Renal cortex interstitium (tissue), 15 donors: ENCODE results near the gene HRH2. TPM values are rescaled to one million over a fixed set of nuclear protein-coding genes. Genes with fewer than 3 reads are reported as not detected.
"Not testable (repeated sequence)": the region's sequence is repeated elsewhere in the genome, so short reads cannot be mapped to it uniquely, and the experiment has no call there.

Experiments used
- DNase-seq, 11 donors: peaks; one replicate each; pipeline ENCODE4 v3.0.0-alpha.2; 2013; ENCODE audit warnings: low read depth in 9 of 11, low spot score in 4 of 11; ENCODE audit errors: extremely low read depth in 1 of 11
- long read RNA-seq, 16 experiments: transcript quantifications; one replicate each; lab custom pipeline, GENCODE V29; 2026
- polyA plus RNA-seq, 3 donors: library from polyadenylated mRNA; unstranded; fragments of 120-200 nt; gene quantifications; one replicate each; pipeline ENCODE4 v1.2.1, GENCODE V29; 2013; ENCODE audit not compliant: insufficient read length in 3 of 3

Gene HRH2, protein sequence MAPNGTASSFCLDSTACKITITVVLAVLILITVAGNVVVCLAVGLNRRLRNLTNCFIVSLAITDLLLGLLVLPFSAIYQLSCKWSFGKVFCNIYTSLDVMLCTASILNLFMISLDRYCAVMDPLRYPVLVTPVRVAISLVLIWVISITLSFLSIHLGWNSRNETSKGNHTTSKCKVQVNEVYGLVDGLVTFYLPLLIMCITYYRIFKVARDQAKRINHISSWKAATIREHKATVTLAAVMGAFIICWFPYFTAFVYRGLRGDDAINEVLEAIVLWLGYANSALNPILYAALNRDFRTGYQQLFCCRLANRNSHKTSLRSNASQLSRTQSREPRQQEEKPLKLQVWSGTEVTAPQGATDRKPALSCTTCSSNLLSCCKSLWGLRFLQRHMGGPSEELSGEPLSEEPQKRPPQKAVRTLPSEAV
- polyA plus RNA-seq: 1 to 10 TPM; 2.6 to 3.2 (median 2.7) TPM
- long read RNA-seq, donor 1, partial matches to known transcripts: 0 of 1 reads
- long read RNA-seq, donor 1, other reads (novel, unspliced or antisense): 0 of 1 reads
- long read RNA-seq, donor 2, full-length matches to known transcripts: 3 of 3 reads
- long read RNA-seq, donor 2, partial matches to known transcripts: 0 of 3 reads
- long read RNA-seq, donor 2, other reads (novel, unspliced or antisense): 0 of 3 reads
- long read RNA-seq, donor 3, partial matches to known transcripts: 0 of 1 reads
- long read RNA-seq, donor 3, other reads (novel, unspliced or antisense): 0 of 1 reads
- long read RNA-seq, donor 4: 0 reads
- long read RNA-seq, donor 5: 0 reads
- long read RNA-seq, donor 6: 0 reads
- long read RNA-seq, donor 7: 0 reads
- long read RNA-seq, donor 8: 0 reads
- long read RNA-seq, donor 9: 0 reads
- long read RNA-seq, donor 10: 0 reads
- long read RNA-seq, donor 11: 0 reads
- long read RNA-seq, donor 12: 0 reads
- long read RNA-seq, donor 13: 0 reads
- long read RNA-seq, donor 14: 0 reads
- long read RNA-seq, donor 15: 0 reads
- long read RNA-seq, donor 16, full-length matches to known transcripts: 1 of 1 reads
- long read RNA-seq, donor 16, partial matches to known transcripts: 0 of 1 reads
- long read RNA-seq, donor 16, other reads (novel, unspliced or antisense): 0 of 1 reads

DNA sequence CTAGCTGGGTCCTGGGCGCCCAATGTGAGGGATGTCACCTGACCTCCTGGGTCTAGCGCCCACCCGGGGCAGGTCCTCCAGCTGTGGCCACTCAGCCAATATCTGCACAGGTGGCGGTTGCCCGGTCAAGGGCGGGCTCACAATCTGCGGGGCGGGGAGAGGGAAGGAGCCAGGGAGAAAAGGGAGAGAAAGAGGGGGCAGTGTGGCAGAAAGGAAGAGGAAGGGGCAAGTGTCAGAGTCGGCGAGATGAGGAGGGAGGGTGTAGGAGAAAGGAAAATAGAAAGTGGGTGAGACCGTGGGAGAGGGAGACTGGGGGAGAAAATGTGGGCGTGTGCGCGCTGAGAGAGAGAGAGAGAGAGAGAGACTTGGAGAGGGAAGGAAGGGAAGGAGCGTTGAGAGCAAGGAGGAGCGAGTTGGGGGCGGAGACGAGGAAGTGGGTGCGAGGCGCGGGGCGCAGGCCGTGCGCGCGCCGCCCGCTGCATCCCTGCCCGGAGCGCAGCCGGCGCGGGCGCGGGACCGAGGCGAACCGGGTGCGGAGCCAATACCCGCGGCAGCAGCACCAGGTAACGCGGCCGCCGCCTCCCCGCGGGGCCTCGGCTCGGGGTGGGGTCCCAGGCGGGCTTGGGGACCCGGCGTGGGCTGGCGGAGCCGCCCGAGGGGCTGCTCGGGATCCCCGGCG is at the start of gene HRH2:
Gene HRH2, plus strand, starts transcription at position 479 of the 679 bp plus-strand sequence. CDS start 25,163 bp downstream, outside the sequence.
- DNase-seq: no peak

DNA sequence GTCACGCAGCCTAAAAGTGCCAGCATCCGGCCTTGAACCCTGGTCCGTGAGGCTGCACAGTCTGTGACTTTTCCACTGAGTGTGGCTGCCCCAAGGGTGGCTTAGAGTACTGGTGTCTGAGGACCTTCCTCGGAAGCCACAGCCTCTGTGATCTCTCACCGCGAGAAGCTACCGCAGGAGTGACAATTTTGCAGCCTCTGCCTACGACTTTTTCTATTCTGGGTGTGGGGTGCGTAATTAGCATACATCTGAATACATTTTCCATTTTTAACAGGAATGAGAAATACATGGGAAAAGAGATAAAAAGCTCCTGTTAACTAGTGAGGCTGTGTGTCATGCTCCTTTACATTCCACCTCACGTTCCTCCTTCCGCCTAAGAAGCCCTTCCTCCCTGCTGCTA is 48.3 kb upstream of the HRH2 start:
- DNase-seq: no peak

DNA sequence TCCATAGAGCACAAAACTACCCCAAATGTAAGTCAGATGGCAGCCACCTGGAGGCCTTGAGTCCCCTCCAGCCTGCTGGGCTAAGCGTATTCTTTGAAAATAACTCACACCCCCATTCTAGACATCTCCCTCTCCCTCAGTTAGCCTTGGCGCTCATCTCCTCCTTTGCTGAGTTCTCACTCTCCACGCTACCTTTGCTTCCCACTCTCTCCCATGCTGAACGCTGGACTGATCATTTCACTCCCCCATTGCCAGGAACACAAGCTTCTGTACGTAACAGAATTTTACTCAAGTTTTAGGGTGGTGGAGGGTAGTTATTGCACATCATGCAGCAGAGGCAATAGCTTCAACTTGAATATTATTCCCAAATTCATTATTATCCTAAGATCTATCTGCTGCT is 47.5 kb upstream of the HRH2 start:
- DNase-seq: no peak

DNA sequence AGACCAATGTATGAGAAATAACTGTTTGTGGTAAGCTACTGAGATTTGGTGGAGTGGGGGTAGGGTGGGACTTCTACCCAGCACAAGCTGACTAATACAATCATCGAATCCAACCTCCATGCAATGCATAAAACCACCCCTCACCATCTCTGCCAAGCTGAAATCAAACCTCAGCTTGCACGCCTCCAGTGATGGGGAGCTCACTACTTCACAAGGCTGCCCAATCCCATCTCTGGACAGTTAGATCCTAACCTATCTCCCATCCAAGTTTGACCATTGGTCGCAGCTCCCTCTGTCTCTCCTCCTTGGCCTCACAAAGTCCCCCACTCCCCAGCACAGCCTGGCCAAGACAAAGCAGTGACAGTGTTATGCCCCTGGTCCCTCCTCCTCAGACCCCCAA is 47.0 kb upstream of the HRH2 start:
- no peak for DNase-seq

DNA sequence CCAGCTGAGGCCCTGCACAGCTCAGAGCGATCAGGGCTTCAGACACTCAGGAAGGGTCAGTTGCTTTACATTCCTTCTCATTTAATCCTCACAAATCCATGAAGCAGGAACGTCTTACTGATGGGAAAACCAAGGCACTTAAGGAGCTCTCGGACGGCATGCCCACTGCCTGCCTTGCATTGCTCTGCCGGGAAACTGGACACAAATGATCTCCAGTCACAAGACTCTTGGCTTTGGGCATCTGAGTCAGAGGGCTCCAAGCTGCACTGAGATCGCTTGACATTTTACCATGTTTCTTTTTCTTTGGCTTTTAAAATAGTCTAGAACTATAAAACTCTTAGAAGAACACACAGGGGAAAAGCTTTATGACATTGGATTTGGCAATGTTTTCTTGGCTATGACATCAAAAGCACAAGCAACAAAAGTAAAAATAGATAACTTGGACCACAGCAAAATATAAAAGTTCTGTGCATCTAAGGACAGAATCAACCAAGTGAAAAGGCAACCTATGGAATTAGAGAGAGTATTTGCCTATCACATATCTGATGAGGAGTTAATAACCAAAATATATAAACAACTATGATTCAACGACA is 43.6 kb upstream of the HRH2 start:
- DNase-seq: no peak

DNA sequence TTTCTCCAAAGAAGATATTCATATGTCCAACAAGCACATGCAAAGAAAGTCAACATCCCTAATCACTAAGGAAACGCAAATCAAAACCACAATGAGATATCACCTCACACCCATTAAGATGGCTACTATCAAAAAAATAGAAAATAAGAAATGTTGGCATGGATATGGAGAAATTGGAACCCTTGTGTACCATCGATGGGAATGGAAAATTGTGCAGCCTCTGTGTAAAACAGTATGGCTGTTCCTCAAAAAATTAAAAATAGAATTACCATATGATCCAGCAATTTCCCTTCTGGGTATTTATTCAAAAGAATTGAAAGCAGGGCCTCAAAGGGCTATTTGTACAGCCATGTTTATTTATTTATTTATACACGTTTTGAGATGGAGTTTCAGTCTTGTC is 43.0 kb upstream of the HRH2 start:
- no peak for DNase-seq

DNA sequence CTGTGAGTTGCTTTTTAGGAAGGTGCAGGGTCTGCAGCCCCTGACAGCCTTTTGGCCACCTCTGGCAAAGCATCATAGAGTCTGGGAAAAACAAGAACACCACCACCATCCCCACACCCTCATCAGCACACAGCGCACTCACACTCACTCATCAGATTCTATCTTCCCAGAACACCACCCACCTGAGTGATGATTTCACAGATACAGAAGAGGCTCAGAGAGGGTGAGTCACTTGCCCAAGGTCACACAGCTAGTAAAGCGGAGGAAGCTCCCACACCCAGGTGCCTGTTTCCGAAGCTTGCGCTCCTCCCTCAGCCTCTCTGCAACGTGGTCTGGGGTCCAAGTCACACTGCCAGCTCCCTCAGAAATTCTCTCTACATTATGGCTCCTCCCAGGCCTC is 41.8 kb upstream of the HRH2 start:
- no peak for DNase-seq

DNA sequence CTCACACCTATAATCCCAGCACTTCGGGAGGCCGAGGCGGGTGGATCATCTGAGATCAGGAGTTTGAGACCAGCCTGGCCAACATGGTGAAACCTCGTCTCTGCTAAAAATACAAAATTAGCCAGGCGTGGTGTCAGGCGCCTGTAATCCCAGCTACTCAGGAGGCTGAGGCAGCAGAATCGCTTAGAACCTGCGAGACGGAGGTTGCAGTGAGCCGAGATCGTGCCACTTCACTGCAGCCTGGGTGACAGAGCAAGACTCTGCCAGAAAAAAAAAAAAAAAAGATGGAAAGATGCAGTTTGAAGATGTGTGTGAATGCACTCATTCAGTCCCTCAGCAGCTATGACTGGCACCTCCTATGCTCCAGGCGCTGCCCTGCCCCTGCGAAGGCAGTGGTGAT is 41.3 kb upstream of the HRH2 start:
- DNase-seq: not testable (repeated sequence)

DNA sequence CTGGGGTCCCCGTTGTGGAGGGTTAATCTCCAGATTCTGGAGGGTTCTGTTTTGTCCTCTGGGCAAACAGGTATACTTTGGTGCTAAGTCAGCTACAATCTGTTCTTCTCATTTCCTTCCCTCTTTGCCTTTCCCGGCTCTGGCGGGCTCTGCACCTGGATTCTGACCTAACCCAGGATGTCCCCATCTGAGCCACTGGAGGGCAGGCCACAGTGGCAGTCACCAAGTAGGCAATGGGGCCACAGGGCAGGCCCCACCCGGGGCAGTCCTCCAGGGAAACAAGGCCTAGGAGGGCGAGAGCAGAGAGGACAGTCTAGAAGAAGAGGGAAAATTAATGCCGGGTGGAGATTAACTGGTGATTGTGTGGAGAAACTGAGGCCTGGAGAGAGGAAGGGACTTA is 40.4 kb upstream of the HRH2 start:
- no peak for DNase-seq

DNA sequence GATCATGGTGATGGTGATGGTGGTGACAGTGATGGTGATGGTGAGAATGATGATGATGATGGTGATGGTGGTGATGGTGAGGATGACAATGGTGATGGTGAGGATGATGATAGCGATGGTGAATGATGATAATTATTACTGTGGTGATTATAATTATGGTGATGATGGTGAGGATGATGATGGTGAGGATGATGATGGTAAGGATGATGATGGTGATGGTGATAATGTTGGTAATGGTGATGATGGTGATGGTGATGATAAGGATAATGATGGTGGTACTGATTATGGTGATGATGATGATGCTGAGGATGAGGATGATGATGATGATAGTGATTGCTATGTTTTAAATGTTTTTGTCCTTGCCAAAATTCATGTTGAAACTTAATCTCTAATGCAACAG is 37.3 kb upstream of the HRH2 start:
- DNase-seq: no peak

DNA sequence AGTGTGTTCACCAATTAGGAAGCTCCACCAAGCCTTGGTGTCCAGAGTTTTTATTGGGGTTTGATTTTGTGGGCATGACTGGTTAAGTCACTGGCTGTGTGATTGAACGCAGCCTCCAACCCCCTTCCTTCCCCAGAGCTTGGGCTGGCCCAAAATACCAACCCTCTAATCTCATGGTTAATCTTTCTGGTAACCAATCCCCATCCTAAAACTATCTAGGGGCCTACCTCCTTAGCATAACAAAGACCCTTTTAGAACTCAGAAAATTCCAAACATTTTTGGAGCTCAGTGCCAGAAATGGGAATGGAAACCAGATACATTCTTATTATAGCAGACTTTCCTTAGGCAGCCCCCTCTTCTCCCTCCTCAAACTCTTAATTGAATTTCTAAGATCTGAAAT is 35.9 kb upstream of the HRH2 start:
- no peak for DNase-seq

DNA sequence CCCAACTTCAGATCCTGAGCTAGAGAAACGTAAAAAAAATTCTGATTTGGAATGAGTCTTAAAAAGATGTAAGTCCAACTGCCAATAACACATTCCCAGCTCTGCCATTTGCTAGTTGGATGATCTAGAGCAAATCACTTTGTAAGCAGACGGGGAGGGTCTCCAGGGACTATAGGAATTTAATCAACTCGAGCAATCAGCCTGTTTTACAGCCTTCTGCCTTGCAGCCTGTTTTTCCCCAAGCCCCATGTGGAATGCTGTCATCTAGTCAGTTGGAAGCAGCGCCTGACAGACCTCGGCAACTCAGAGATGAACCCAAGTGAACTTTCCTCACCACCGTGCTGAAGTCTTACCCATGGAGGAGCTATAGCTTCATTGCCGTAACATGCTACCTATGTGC is 34.8 kb upstream of the HRH2 start:
- no peak for DNase-seq

DNA sequence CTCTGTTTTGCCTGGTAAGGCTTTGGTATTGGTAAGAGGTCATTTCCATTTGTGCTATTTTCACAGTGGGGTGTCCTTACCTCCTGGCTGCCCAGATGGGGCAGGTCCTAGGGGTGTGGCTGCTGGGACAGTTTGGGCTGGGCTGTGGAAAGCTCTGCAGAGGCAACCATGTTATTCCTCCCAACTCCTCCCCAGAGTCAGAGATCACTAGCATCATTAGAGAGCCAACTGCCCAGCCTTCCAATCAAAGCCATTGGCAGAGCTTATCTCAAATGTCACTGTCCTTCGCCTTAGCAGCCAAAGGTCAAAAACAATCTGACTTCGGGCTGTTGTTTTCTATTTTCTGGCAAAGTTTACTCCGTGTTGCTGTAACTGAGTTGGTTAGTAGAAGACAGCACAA is 33.6 kb upstream of the HRH2 start:
- DNase-seq: no peak

DNA sequence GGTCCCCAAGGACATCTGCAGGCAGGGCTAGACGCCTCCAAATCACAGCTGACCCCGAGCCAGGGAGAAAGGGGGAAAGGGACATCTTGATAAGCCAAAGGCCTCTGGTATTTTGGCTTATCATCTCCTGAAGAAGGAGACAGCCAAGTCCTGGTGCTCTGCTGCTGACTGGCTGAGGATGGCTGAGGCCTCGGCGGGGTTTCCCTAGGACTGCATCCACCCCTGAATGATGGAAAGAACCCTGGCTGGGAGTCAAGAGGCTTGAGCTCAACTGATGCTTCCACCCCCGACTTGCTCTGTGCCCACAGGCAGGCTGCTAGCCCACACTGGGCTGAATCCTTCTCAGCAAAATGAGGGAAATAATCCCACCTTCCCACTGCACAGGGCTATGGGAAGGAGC is 30.9 kb upstream of the HRH2 start:
- DNase-seq: no peak

DNA sequence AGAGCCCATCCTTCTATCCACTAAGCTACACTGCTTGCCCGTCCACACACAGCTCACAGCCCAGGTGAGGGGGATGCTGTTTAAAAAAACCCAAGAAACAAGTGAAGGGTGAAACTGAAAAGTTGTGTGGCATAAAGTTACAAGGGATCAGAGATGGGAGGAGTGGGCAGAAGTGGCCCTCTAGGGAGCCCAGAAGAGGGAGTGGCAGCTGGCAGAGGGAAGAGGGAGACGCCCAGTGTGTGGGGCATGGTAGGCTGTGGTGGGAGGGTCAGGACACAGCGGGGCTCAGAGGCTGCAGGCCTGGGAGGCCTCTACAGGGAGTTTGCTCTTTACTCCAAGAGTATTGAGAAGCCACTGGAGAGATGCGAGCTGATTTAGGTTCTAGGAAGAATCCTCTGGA is 30.1 kb upstream of the HRH2 start:
- no peak for DNase-seq

DNA sequence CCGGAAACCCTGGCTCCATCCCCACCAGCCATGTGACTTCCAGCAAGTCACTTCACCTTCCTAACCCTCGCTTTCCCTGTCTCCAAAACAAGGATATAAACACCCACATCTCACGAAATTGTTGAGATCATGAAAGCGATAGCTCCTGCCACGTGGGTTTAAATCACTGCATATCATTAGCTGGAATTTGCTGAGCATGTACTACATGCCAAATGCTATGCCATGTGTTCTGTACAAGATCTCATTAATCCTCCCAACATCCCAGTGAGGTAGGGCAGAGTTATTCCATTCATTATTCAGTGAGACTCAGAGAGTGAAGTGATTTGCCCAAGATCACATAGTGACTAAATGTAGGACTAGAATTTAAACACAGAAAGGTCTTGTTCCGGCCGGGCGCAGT is 29.2 kb upstream of the HRH2 start:
- no peak for DNase-seq

DNA sequence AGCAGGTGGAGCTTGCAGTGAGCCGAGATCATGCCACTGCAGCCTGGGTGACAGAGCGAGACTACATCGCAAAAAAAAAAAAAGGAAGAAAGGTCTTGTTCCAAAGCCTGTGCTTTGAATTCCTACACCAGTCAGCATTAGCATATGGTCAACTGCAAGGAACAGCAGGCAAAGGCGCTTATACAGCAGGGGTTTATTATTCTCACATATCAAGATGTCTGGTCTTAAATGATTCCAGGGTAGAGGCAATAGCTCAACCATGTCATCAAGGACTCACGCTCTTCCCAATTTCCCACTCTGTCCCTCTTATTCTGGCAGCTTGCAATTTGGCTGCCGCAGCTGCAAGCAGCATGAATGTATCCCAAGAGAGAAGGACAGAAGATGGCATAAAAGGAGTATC is 28.6 kb upstream of the HRH2 start:
- DNase-seq: no peak

DNA sequence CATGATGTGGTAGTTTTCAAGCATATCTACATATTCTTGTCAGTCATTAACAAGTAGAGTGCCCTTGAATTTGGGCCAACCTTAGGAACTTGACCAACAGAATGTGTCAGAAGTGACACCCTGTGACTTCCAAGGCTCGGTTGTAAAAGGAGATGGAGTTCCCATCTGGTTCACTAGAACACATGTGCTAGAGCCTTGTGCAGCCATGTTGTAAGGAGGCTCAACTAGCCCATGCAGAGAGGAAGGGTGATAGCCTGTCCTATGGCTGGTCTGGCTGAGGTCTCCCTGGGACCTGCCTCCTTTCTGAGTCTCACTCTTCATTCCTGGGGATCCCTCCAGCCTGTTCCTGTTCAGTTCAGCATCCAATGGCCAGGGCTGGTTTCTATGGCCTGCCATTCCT is 28.1 kb upstream of the HRH2 start:
- no peak for DNase-seq
